Kidney epithelial cell (primary cell): ENCODE results near the gene ASCC3. TPM values are rescaled to one million over a fixed set of nuclear protein-coding genes. Genes with fewer than 3 reads are reported as not detected.
"Not testable (repeated sequence)": the region's sequence is repeated elsewhere in the genome, so short reads cannot be mapped to it uniquely, and the experiment has no call there.

Experiments used
- DNase-seq: peaks from one replicate; pipeline ENCODE4 v3.0.0-alpha.2; 2010; ENCODE audit warnings: low read depth
- H3K27me3 ChIP-seq: 2 replicates; pipeline ENCODE4 v1.6.0; 2011; ENCODE audit warnings: low read length; ENCODE audit not compliant: control insufficient read depth, insufficient read depth
- H3K36me3 ChIP-seq: 2 replicates; pipeline ENCODE4 v1.5.1; 2011; ENCODE audit warnings: low read length; ENCODE audit not compliant: control insufficient read depth, insufficient read depth
- H3K4me3 ChIP-seq: 2 replicates; pipeline ENCODE4 v1.5.1; 2011; ENCODE audit warnings: low read depth, mild to moderate bottlenecking, control low read depth, low read length
- total RNA-seq: library from RNA; depleted of rRNA; stranded (reverse); fragments of >200 nt; gene quantifications from 2 replicates; pipeline ENCODE4 v1.2.3, GENCODE V29; 2015
- TF ChIP-seq, protein P1 (sequence below): IDR thresholded peaks from 2 replicates; pipeline ENCODE4 v1.5.1; 2011; ENCODE audit warnings: mild to moderate bottlenecking, moderate library complexity, low read length, control low read depth, inconsistent platforms; ENCODE audit not compliant: insufficient read depth, poor library complexity, severe bottlenecking

The ASCC3 gene
- total RNA-seq, 1 donor from 2014 or later: 41.9 TPM

DNA sequence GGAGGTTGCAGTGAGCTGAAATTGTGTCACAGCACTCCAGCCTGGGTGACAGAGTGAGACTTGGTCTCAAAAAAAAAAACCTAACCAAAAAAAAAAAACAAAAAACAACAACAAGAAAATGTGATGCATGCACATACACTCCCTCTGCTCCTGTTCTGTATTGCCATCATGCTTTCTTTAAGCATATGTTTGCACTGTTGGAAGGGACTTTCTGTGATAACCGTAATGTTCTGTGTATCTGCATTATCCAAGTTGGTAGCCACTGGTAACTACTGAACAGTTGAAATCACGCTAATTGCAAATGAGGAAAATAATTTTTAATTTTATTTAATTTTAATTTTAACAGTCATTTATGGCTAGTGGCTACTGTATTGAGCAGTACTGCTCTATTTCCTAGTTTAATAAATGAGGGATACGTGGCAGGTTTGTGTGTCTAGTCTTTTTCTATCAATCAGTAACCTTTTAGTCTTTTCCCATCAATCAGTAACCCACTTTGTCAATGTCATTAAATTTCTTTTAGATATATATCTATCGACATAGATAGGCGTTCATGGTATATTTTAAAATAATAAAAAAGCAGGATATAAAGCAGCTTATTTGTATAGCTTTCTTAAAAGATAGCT lies 135.6 kb downstream of the ASCC3 start:
- no peak overlapping the region for H3K4me3 ChIP-seq
- no peak for DNase-seq
- no peaks in the 10 kb centered on the region for H3K36me3 ChIP-seq
- TF ChIP-seq, protein P1, sequence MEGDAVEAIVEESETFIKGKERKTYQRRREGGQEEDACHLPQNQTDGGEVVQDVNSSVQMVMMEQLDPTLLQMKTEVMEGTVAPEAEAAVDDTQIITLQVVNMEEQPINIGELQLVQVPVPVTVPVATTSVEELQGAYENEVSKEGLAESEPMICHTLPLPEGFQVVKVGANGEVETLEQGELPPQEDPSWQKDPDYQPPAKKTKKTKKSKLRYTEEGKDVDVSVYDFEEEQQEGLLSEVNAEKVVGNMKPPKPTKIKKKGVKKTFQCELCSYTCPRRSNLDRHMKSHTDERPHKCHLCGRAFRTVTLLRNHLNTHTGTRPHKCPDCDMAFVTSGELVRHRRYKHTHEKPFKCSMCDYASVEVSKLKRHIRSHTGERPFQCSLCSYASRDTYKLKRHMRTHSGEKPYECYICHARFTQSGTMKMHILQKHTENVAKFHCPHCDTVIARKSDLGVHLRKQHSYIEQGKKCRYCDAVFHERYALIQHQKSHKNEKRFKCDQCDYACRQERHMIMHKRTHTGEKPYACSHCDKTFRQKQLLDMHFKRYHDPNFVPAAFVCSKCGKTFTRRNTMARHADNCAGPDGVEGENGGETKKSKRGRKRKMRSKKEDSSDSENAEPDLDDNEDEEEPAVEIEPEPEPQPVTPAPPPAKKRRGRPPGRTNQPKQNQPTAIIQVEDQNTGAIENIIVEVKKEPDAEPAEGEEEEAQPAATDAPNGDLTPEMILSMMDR: no peak
- no peaks in the 10 kb centered on the region for H3K27me3 ChIP-seq

DNA sequence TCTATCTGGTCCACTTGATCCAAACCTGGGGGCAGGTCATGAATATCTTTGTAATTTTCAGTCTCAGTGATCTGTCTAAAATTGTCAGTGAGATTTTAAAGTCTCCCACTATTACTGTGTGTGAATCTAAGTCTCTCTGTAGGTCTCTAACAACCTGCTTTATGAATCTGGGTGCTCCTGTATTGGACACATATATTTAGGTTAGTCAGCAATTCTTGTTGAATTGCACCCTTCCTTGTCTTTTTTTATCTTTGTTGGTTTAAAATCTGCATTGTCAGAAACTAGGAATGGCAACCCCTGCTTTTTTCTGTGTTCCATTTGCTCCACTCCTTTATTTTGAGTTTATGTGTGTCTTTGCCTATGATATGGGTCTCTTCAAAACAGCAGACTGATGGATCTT lies 140.7 kb downstream of the ASCC3 start:
- TF ChIP-seq, protein P1: no peak
- no peaks in the 10 kb centered on the region for H3K36me3 ChIP-seq
- DNase-seq: no peak
- no peak overlapping the region for H3K4me3 ChIP-seq
- no peaks in the 10 kb centered on the region for H3K27me3 ChIP-seq

DNA sequence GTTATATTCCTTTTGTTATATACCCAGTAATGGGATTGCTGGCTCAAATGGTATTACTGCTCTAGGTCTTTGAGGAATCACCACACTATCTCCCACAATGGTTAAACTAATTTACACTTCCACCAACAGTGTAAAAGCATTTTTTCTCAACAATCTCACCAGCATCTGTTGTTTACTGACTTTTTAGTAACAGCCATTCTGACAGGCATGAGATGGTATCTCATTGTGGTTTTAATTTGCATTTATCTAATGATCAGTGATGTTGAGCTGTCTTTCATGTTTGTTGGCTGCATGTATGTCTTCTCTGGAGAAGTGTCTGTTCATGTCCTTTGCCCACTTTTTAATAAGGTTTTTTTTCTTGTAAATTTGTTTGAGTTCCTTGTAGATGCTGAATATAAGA lies 143.4 kb downstream of the ASCC3 start:
- not testable (repeated sequence) for H3K4me3 ChIP-seq, H3K36me3 ChIP-seq, DNase-seq, H3K27me3 ChIP-seq

DNA sequence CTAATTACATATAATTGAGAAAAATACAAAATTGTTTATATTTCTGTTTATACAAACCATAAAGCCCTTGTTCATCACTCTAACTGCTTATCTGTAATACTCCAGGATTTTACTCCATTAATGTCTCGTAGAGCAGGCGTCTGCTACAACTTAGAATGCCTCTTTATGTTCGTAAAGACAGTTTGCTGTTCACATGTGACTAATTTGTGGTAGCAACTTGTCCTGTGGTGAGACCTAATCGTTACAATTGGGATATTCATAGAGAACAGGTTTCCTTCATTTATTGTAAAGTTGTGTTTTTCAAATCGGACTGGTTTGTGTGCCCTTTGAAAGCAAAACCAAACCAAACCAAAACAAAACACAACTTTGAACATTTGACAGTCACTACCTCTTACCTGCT lies 149.7 kb downstream of the ASCC3 start:
- Histone ChIP-seq H3K4me3 (no peak overlapping the region), H3K36me3 (no peaks in the 10 kb centered on the region), H3K27me3 (no peaks in the 10 kb centered on the region)
- no peak for DNase-seq
- TF ChIP-seq, protein P1: no peak

DNA sequence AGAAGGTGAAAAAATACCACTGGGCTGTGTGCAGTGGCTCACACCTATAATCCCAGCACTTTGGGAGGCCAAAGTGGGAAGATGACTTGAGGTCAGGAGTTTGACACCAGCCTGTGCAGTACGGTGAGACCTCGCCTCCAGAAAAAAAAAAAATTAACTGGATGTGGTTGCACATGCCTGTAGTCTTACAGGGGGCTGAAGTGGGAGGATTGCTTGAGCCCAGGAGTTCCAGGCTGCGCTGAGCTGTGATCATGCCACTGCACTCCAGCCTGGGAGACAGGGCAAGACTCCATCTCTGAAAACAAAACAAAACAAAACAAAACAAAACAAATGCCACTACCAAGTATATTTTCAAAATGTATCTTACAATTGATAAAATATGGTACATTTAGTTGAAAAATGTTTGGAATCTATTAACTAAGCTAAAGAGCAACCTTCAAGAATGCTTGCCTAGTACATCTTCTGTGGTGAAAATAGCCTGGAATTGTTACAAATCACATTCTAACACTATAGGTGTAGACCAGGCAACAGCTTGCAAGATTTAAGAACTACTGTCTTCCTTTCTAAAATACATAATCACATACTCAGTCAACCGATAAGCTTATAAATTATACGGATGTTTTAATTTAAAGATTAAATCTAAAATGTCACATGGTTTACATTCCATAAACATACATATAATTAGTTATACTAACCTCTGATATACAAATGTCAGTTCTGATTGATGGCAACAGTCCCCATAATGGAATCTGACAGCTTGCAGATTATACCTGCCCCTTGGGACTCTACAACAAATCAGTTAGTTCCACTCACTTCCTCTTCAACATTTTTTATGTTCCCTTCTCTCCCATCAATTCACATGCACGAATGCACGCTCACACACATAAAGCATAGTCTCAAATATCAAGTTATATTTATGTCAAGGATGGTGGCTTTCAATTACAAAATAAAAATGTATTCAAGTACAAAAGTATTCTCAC lies 150.8 kb downstream of the ASCC3 start:
- Histone ChIP-seq H3K36me3 (no peaks in the 10 kb centered on the region), H3K4me3 (no peak overlapping the region), H3K27me3 (no peaks in the 10 kb centered on the region)
- TF ChIP-seq, protein P1: no peak
- DNase-seq: no peak

DNA sequence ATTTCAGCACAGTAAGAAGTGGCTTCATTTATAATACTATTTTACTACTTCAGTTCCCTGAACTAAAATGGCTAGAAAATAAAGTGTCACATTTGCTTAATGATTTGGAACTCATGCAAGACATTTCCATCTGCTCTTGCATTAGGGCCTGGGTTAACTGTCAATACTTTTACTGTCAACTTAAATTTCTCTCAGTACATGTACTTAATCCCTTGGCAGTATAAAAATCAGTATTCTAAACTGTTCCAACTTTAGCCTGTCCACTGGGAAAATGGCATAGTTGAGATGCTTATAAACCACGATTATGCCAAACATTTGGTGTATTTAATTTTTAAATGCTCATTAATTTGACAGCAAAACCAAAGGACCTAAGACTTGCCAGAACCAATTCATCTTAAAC lies 154.5 kb downstream of the ASCC3 start:
- no peaks in the 10 kb centered on the region for H3K36me3 ChIP-seq
- H3K27me3 ChIP-seq: no peaks in the 10 kb centered on the region
- TF ChIP-seq, protein P1: no peak
- H3K4me3 ChIP-seq: no peak overlapping the region
- DNase-seq: no peak
